GM13976 (cell line): ENCODE results near the gene TMPRSS9.

Experiments
- DNase-seq: peaks from one replicate; pipeline ENCODE4 v3.0.0; 2012; ENCODE audit warnings: low spot score
- in situ Hi-C: fragments of 300-500 bp; cut with MboI; formaldehyde crosslinking; loops from one replicate; pipeline ENCODE4 v1.12.0; 2022; ENCODE audit warnings: low sequenced_read_pairs, mixed read lengths, inconsistent platforms; ENCODE audit not compliant: unreplicated experiment
- TF ChIP-seq, protein P1 (sequence below): IDR thresholded peaks from 2 replicates; pipeline ENCODE4 v1.5.1; 2012; ENCODE audit warnings: borderline replicate concordance, mild to moderate bottlenecking; ENCODE audit not compliant: insufficient read depth; ENCODE audit errors: extremely low read depth, missing control alignments, control extremely low read depth

The TMPRSS9 gene

DNA sequence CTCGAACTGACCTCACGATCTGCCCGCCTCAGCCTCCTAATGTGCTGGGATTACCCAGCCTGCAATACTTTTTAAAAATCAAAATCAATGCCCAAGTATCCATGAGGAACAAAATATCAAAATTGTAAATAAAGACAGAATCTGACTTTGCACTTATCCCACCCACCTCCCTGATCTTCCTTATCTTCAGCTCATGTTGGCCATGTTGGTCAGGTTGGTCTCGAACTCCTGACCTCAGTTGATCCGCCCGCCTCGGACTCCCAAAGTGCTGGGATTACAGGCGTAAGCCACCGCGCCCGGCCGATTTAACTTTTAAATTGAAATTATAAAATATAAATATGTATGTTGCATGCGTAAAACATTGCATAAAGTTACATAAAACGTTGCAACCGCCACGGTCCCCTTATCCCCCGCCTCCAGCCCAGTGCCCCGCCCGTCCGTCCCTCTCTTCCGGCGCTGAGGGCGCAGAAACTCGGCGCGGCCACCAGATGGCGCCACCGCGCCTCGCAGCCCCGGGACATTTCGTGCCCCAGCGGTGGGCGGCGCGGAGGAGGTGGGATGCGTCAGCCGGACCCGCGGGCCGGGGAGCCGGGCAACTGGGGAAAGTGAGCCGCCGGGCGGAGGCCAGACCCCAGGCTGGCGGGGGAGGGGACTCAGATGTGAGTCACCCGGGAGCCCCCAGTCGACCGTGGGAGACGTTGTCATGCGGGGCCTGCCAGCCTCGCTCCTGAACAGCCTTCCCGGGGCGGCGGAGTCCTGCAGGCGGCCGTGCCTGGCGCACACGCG, 114.4 kb downstream of the TMPRSS9 start:
- TF ChIP-seq, protein P1, sequence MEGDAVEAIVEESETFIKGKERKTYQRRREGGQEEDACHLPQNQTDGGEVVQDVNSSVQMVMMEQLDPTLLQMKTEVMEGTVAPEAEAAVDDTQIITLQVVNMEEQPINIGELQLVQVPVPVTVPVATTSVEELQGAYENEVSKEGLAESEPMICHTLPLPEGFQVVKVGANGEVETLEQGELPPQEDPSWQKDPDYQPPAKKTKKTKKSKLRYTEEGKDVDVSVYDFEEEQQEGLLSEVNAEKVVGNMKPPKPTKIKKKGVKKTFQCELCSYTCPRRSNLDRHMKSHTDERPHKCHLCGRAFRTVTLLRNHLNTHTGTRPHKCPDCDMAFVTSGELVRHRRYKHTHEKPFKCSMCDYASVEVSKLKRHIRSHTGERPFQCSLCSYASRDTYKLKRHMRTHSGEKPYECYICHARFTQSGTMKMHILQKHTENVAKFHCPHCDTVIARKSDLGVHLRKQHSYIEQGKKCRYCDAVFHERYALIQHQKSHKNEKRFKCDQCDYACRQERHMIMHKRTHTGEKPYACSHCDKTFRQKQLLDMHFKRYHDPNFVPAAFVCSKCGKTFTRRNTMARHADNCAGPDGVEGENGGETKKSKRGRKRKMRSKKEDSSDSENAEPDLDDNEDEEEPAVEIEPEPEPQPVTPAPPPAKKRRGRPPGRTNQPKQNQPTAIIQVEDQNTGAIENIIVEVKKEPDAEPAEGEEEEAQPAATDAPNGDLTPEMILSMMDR: peak; percentile 98
- peak; percentile 90 for DNase-seq
- in situ Hi-C loops: loop anchor here (5.0 kb wide), 1 partner anchor 138 kb away; no protein-coding TSS in a partner anchor

GRCh38 chr19:2475018-2475701, 115.1 kb downstream of the TMPRSS9 start:
- in situ Hi-C loops: no loop called here
- peak; percentile 79 for DNase-seq
- TF ChIP-seq, protein P1: peak; percentile 11
